Measurements from ENCODE around the gene PNPLA8. TPM values are rescaled to one million over a fixed set of nuclear protein-coding genes. Genes with fewer than 3 reads are reported as not detected.
A peak's percentile ranks its signal among the peaks of the same experiment; 100 is the strongest.
"Not testable (repeated sequence)": the region's sequence is repeated elsewhere in the genome, so short reads cannot be mapped to it uniquely, and the experiment has no call there.

Gene PNPLA8
- total RNA-seq, 1 donor = 37.4 TPM

GRCh38 chr7:108479118-108479517, 46.8 kb downstream of the PNPLA8 start:
- TF ChIP-seq CTCF (IDR thresholded peaks at IDR 0.05; ENCODE audit: insufficient read depth, low read length) = no peak
- H3K4me3 ChIP-seq (ENCODE audit: low read depth, low read length) = no peak overlapping the region
- DNase-seq (ENCODE audit: low read depth) = no peak

- H3K4me3 ChIP-seq (ENCODE audit: low read depth, low read length) = no peak overlapping the region
- no peak for DNase-seq (ENCODE audit: low read depth)
- no peak for TF ChIP-seq CTCF (IDR thresholded peaks at IDR 0.05; ENCODE audit: insufficient read depth, low read length)
Measured at GRCh38 chr7:108468246-108468645, 57.7 kb downstream of the PNPLA8 start.

- no peak overlapping the region for H3K4me3 ChIP-seq (ENCODE audit: low read depth, low read length)
- no peak for TF ChIP-seq CTCF (IDR thresholded peaks at IDR 0.05; ENCODE audit: insufficient read depth, low read length)
- no peak for DNase-seq (ENCODE audit: low read depth)
Measured at GRCh38 chr7:108467391-108467790, 58.5 kb downstream of the PNPLA8 start.

- DNase-seq (ENCODE audit: low read depth); H3K4me3 ChIP-seq (ENCODE audit: low read depth, low read length): not testable (repeated sequence)
Measured at GRCh38 chr7:108466322-108466721, 59.6 kb downstream of the PNPLA8 start.

- H3K4me3 ChIP-seq (ENCODE audit: low read depth, low read length) = no peak overlapping the region
- TF ChIP-seq CTCF (IDR thresholded peaks at IDR 0.05; ENCODE audit: insufficient read depth, low read length) = no peak
- DNase-seq (ENCODE audit: low read depth) = no peak
Measured at GRCh38 chr7:108464743-108465142, 61.2 kb downstream of the PNPLA8 start.

- H3K4me3 ChIP-seq (ENCODE audit: low read depth, low read length) = no peak overlapping the region
- no peak for DNase-seq (ENCODE audit: low read depth)
- TF ChIP-seq CTCF (IDR thresholded peaks at IDR 0.05; ENCODE audit: insufficient read depth, low read length) = no peak
Measured at GRCh38 chr7:108463613-108464012, 62.3 kb downstream of the PNPLA8 start.

- peak; percentile 74 for DNase-seq (ENCODE audit: low read depth)
- TF ChIP-seq CTCF (IDR thresholded peaks at IDR 0.05; ENCODE audit: insufficient read depth, low read length) = no peak
Measured at GRCh38 chr7:108461840-108462239, 64.1 kb downstream of the PNPLA8 start.

More at GRCh38 chr7:108461840-108462239, 64.1 kb downstream of the PNPLA8 start:
- H3K4me3 ChIP-seq (ENCODE audit: low read depth, low read length) = no peak overlapping the region
